Measurements from ENCODE around the gene ARHGEF18. TPM values are rescaled to one million over a fixed set of nuclear protein-coding genes. Genes with fewer than 3 reads are reported as not detected.

Gene ARHGEF18
- total RNA-seq, result 36.2 and 61.7 TPM in 2 replicates

DNA sequence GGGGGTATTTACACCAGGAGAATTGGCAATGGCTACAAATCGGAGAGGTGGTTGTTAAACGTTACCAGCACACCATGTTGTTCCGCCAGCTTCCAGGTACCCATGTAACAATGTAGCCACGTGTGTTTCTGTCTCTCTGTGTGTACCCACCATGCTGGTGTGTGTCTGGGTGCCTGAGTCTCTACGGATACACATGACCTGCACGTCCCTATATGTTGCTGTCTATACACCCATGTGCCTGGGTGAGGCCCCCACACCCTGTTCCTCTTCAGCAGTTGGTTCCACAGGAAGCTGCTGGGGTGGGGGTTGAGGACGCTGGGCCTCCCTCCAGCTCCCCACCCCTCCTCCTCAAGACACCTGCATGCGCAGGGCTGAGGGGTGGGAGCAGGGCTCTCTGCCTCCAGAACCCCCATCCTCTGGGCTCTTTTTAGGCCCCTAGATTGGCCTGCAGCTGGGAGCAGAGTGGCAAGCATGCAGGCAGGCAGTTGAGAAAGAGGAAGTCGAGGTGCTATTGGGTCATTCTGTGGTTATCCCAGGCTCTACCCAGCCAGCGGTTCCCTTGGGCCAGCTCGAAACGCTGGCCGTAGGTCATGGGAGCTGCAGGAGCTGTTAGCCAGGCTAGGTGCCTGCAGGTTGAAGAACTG, at the start of gene ARHGEF18:
Gene ARHGEF18, plus strand, starts transcription at position 351 of the 644 bp plus-strand sequence. CDS start 13,954 bp downstream, outside the sequence.

Other genes with a start within 250 kb of the ARHGEF18 start
- gene INSR, start 54.5 kb upstream of the ARHGEF18 start, total RNA-seq, result 11.1 and 15.7 TPM in 2 replicates
- gene PEX11G, start 140.1 kb downstream of the ARHGEF18 start, total RNA-seq, result 1.5 and 3.3 TPM in 2 replicates
- 11.9 and 21.5 TPM in 2 replicates for gene ZNF358, start 167.2 kb downstream of the ARHGEF18 start, total RNA-seq
- gene MCOLN1, start 173.7 kb downstream of the ARHGEF18 start, total RNA-seq, result 4.3 and 5.6 TPM in 2 replicates
- 83.7 and 132 TPM in 2 replicates for gene PNPLA6, start 186.8 kb downstream of the ARHGEF18 start, total RNA-seq
- not detected in 2 replicates for gene CAMSAP3, start 246.9 kb downstream of the ARHGEF18 start, total RNA-seq

Data from smooth muscle cell of the umbilical artery (primary cell).